Measurements from ENCODE around the gene CCNI. TPM values are rescaled to one million over a fixed set of nuclear protein-coding genes. Genes with fewer than 3 reads are reported as not detected.
A peak's percentile ranks its signal among the peaks of the same experiment; 100 is the strongest.

CCNI gene
- total RNA-seq, 1 donor from 2014 or later, result 67.1 TPM

DNA sequence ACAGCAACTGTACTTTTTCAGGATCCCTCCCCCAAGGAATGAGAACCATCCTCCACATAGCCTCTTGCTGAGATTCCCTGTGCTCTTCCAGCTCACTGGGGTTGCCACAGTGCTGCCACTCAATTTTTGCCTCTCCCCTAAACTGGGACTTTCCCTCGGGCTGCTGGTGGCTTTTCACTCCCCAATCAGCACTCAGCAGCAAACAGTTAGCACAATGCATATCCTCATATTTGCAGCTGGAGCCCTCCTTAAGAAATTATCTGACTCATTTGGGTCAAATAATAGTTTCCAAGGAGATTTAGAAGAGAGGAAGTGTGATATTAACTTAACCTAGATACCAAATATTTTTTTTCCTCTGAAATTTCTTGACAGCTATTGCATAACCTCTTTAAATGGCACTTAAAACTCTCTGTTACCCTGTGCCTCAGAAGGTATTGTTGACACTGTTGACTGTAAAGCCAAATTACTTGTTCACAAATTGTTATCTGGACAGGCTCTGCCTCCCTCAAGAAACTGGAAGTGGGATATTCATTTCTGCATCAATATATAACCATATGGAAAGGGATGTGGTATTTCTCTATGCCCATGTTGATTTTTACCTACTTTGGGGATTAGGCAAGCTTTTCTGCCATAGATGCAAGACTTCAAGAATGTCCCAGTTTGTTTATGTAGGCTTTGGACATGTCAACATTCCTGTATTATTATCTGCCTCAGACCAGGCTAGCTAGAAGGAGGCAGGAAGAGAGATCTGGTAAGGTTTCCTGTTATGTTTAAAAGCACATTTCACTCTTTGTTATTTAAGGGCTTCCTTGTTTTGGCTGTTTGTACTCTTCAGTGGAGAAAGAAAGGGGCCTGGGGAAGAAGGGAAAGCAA lies 68.2 kb downstream of the CCNI start:
- DNase-seq (ENCODE audit: low read depth in 2 of 2), result peak in 1 of 2 donors; percentile 89

DNA sequence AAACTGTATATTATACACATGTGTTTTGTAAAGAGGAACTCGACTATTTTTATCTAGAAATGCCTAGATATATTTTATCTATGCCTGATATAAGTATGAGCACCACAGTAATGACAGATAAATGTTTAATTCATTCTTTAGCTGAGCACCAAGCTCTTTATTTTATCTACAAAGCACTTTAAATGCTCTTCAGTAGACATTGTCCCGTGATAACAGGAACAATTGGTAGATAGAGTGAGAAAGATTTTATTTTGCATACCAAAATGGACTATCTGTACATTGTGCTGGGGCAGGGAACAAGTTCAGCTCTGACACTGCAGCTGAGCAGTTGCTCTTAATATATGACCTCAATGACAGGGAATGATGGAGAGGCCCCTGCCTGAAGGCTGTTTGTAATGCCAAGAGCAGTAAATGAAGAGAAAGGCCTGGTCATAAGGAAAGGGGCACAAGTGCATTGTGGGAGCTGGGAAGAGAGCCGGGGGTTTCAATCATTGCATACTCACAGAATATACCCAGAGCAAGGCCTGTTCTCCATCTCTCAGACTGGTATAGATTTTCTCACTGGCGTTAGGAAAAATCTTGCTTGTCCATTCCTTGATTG lies 68.9 kb downstream of the CCNI start:
- peak in 1 of 2 donors; percentile 42 for DNase-seq (ENCODE audit: low read depth in 2 of 2)

DNA sequence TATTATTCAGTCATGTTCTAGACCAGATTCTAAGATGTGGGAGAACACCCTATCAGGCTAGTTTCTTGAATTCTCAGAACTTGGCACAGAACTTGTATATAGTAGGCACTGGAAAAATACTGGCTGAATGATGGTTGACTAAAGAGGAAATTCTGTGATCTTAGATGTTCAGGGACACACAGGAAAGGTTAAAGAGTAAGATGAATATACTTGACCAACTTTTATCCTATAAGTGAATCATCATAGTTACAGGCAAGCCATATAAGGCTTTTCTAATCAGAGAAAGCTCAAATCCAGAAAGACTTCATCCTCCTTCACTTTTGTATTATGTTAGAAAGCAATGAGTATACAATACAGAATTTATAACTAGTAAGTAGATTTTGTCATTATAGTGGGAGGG lies 72.4 kb downstream of the CCNI start:
- DNase-seq (ENCODE audit: low read depth in 2 of 2), result peak in 1 of 2 donors; percentile 70

DNA sequence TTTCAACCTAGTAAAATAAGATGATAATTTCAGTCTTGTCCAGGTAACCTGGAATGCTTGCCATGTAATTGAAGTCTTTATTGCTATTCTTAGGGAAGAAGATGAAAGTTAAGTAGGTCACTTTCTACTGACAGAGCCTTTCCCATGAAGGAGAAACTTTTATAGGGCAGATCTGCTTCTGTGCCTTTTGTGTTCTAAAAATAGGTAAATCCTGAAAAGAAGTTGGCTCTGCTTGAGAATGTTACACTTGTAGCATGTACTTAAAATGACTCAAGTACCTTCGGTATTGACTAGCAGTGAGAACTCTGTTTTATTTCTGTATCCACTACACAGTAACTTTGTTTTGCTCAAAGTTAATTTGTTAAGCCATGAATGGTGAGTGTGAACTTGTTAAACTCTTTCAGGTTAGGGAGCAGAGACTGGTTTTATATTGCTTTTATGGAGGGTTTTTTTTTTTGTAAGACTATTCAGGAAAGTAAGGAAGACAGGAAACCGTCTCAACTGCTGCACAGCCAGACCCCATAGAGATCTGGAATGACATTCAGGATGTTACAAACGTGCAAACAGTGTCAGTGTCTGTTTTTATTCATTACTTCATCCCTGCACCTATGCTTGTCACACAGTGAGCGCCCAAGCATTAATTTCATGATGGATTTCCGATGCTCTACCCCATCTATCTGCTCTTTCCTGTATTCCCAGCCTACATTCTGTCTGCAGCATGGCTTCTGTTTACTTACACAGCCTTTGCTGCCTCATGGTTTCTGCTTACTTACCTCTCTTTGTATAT lies 73.3 kb downstream of the CCNI start:
- DNase-seq (ENCODE audit: low read depth in 2 of 2), result peak; percentile 70 to 80

DNA sequence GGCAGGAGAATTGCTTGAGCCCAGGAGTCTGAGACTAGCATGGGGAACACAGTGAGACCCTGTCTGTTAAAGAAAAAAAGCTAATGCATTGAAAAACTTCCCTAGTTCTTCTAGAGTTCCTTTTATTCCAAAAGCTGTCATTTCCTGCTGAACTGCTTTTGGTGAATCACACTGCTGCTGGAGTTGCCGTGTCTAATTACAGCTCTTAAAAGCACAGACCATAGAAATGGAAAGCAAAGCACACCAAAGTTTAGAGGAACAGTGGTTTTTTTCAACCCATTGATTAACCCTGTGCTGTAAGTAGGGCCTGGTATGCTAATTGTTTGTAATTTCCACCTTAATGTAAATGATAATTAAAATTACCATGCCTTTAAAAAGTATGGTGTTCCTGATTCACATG lies 73.9 kb downstream of the CCNI start:
- peak; percentile 60 to 86 for DNase-seq (ENCODE audit: low read depth in 2 of 2)

DNA sequence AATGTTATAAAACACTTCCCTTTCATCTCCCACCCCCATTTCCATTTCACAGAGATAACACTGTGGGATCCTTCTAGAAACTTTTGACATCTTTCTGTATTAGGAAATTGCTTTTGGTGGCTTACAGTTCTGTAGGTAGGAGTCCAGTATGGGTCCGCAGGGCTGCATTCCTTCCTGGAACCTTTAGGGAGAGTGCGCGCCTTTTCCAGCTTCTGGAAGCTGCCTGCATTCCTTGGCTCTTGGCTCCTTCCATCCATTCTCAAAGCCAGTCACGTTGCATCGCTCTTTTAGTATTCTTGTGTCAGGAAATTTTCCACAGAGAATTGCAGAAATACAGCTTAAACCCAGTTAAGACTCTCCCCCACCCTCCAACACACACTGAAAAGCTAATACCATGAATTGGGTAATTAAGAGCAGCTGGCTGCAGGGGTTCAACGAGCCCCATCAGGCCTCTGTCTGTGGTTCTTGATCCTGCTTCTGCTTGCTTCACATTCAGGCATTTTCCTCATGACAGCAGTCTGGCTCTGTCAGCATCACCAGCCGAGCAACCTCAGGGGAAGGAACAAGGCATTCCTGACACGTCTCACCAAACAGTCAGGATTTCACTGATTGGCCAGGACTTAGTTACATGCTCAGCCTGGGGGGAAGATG lies 77.4 kb downstream of the CCNI start:
- DNase-seq (ENCODE audit: low read depth in 2 of 2), result no peak

DNA sequence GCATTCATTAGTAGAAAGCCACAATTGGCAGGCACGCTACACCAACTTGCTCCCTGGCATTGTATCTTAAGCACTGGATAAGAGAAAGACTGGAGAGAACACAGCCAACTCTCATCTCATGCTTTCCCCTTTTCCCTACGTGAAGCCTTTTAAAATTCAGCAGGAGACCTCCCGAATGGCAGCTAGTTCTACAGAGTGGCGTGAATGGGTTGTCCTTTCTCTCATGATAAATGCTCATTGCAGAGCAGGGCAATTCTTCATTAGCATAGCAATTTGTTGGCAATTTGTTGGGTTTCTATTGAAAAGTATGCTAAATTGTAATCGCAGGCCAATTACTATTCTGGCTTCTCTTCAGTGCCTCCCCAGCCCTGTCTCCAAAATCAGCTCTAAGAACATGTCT lies 78.3 kb downstream of the CCNI start:
- DNase-seq (ENCODE audit: low read depth in 2 of 2), result no peak

Other genes with a start within 250 kb of the CCNI start
- under 0.01 TPM in 1 of 2 replicates, not detected in the other for gene SOWAHB, start 177.8 kb downstream of the CCNI start, total RNA-seq
- 106 and 164 TPM in 2 replicates for gene SEPTIN11, start 126.2 kb downstream of the CCNI start, total RNA-seq
- gene CCNG2, start 81.2 kb upstream of the CCNI start, total RNA-seq, result 15.4 and 24.7 TPM in 2 replicates